ENCODE measurements around the gene ACOXL. TPM values are rescaled to one million over a fixed set of nuclear protein-coding genes. Genes with fewer than 3 reads are reported as not detected.

ACOXL gene
- total and polyA plus RNA-seq, 2 of the 8 experiments (the other 6 are each of a cell fraction or from before 2014, with no cell fraction given) = 11.4 to 20.6 TPM

DNA sequence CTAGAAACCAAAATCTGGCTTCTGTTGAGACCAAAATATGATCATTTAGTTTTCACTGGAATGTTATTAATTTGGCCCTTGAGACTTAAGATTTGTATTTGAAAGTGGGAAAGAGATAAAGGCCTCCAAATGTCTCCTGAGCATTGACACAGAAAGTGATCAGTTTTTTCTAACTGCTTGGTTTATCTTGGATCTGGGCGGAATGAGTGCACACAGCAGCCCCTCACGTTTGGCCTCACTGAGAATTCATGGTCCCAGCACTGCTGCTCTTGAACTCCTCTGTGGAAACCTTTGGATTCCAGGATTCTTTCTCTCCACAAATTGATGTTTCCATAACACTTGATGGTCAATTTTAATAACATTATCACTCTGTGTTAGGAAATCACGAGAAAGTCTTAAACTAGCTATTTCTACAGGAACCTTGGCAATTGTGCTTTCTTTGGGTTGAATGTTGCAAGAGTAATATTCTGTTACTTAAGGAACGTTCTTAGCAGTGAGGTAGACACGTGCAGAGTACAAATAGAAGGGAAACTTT is 208.1 kb downstream of the ACOXL start:
- no peaks in the 10 kb centered on the region for H3K4me1 ChIP-seq (replicated peaks in 1 of 4; ENCODE audit: control insufficient read depth in 3 of 4, insufficient read depth in 4 of 4, low read length in 3 of 4)
- FAIRE-seq (no peak), DNase-seq (ENCODE audit: low read depth in 1 of 2, low spot score in 2 of 2) (no peak)
- no peak overlapping the region for H2AK5ac ChIP-seq (ENCODE audit: low read depth, low read length)
- H3K4me2 ChIP-seq (ENCODE audit: insufficient read depth in 1 of 2, low read depth in 2 of 2, low read length in 2 of 2) = no peak overlapping the region
- H2BK120ac ChIP-seq (replicated peaks; ENCODE audit: low read depth, low read length) = no peak overlapping the region
- H3K56ac ChIP-seq (replicated peaks; ENCODE audit: insufficient read length, low read depth, low read length) = no peak overlapping the region
- no peak overlapping the region for H3K4ac ChIP-seq (replicated peaks; ENCODE audit: insufficient read length, low read depth, low read length)
- H3K4me3 ChIP-seq (ENCODE audit: extremely low read depth in 1 of 4, insufficient read depth in 2 of 4, low read depth in 3 of 4, low read length in 4 of 4) = no peak overlapping the region
- H4K20me1 ChIP-seq (replicated peaks in 1 of 2; ENCODE audit: control insufficient read depth in 1 of 2, insufficient read depth in 2 of 2, low read length in 2 of 2) = no peaks in the 10 kb centered on the region
- H3K36me3 ChIP-seq (ENCODE audit: control insufficient read depth in 2 of 4, insufficient read depth in 4 of 4, low read length in 3 of 4) = no peaks in the 10 kb centered on the region
- no peak overlapping the region for H3K14ac ChIP-seq (ENCODE audit: insufficient read length)
- H3K23ac ChIP-seq (ENCODE audit: insufficient read length) = no peak overlapping the region
- no peak overlapping the region for H4K5ac ChIP-seq (ENCODE audit: insufficient read length, low read depth, low read length)
- no peaks in the 10 kb centered on the region for H3K79me1 ChIP-seq (ENCODE audit: low read depth, low read length)
- H2BK12ac ChIP-seq (ENCODE audit: low read depth, low read length) = no peak overlapping the region
- H3K18ac ChIP-seq (ENCODE audit: extremely low read depth, low read length) = no peak overlapping the region
- WGBS, 2 experiments (ENCODE audit: extremely low coverage in 1 of 2, insufficient coverage in 1 of 2, insufficient read length in 1 of 2, insufficient replicate concordance in 2 of 2, low coverage in 1 of 2, low lambda C conversion rate in 2 of 2, missing lambda C conversion rate in 1 of 2) = 85% methylated on average over 5 of the region's 5 CpGs; no CpG with 5 or more reads in 1 of the 2 experiments
- ChIA-PET POLR2A (ENCODE audit: partially characterized antibody) (no interaction called here), CTCF (ENCODE audit: partially characterized antibody) (no interaction called here)
- no peak overlapping the region for H3K9ac ChIP-seq (replicated peaks in 1 of 4; ENCODE audit: extremely low read depth in 1 of 4, low read depth in 3 of 4, low read length in 3 of 4)
- no peaks in the 10 kb centered on the region for H3K23me2 ChIP-seq (ENCODE audit: low read depth, low read length)
- H3K9me3 ChIP-seq (ENCODE audit: insufficient read depth in 2 of 2, low read depth in 1 of 2, low read length in 1 of 2) = no peaks in the 10 kb centered on the region
- no peak overlapping the region for H2AFZ ChIP-seq (ENCODE audit: low read length)
- no peak overlapping the region for H2BK20ac ChIP-seq (ENCODE audit: low read length)
- H4K8ac ChIP-seq (ENCODE audit: extremely low read depth, insufficient read depth, low read length) = no peak overlapping the region
- no peak overlapping the region for H3K27ac ChIP-seq (ENCODE audit: low read depth, low read length)
- no peaks in the 10 kb centered on the region for H3K27me3 ChIP-seq (replicated peaks in 1 of 4; ENCODE audit: control insufficient read depth in 3 of 4, extremely low read depth in 1 of 4, insufficient read depth in 3 of 4, low read length in 3 of 4)
- no peaks in the 10 kb centered on the region for H3K79me2 ChIP-seq (ENCODE audit: control insufficient read depth in 1 of 2, insufficient read depth in 2 of 2, low read length in 2 of 2)
- no peak overlapping the region for H2BK15ac ChIP-seq (ENCODE audit: low read length)
- no peak overlapping the region for H4K91ac ChIP-seq (replicated peaks; ENCODE audit: insufficient read length, low read length)
- no peak overlapping the region for H2BK5ac ChIP-seq (ENCODE audit: low read depth, low read length)
- TF ChIP-seq CEBPB (IDR thresholded peaks at IDR 0.05; ENCODE audit: low read depth, low read length) (no peak), BCL11A (IDR thresholded peaks at IDR 0.05; ENCODE audit: low read depth in 2 of 2, low read length in 2 of 2) (no peak), CHD2 (IDR thresholded peaks at IDR 0.05; ENCODE audit: low read length) (no peak), NRF1 (IDR thresholded peaks at IDR 0.05; ENCODE audit: low read depth, low read length) (no peak), TAF1 (IDR thresholded peaks at IDR 0.05; ENCODE audit: low read depth, low read length) (no peak), GTF2F1 (IDR thresholded peaks at IDR 0.05; ENCODE audit: borderline replicate concordance, low read depth, low read length) (no peak), TAF7 (optimal IDR thresholded peaks at IDR 0.05; ENCODE audit: borderline replicate concordance, low read depth, low read length) (no peak), TEAD4 (IDR thresholded peaks at IDR 0.05; ENCODE audit: low read depth, low read length) (no peak), SP4 (IDR thresholded peaks at IDR 0.05; ENCODE audit: low read length) (no peak), HDAC6 (IDR thresholded peaks at IDR 0.05; ENCODE audit: low read depth, low read length) (no peak), PHF8 (conservative IDR thresholded peaks at IDR 0.05; ENCODE audit: low read depth, low read length) (no peak), ASH2L (IDR thresholded peaks at IDR 0.05; ENCODE audit: low read length) (no peak)
- TF ChIP-seq, protein P1, sequence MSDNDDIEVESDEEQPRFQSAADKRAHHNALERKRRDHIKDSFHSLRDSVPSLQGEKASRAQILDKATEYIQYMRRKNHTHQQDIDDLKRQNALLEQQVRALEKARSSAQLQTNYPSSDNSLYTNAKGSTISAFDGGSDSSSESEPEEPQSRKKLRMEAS (IDR thresholded peaks at IDR 0.05) = no peak
- TF ChIP-seq, protein P2, sequence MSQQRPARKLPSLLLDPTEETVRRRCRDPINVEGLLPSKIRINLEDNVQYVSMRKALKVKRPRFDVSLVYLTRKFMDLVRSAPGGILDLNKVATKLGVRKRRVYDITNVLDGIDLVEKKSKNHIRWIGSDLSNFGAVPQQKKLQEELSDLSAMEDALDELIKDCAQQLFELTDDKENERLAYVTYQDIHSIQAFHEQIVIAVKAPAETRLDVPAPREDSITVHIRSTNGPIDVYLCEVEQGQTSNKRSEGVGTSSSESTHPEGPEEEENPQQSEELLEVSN (IDR thresholded peaks at IDR 0.05) = no peak
